HG02943 (cell line): ENCODE results near the gene CTNNA2.

Experiments used
- ATAC-seq: cut with Tn5 transposase; IDR thresholded peaks from one replicate; pipeline ENCODE4 v1.9.1; 2021; ENCODE audit warnings: mild to moderate bottlenecking, low read depth, moderate library complexity; ENCODE audit not compliant: unreplicated experiment

The CTNNA2 gene

DNA sequence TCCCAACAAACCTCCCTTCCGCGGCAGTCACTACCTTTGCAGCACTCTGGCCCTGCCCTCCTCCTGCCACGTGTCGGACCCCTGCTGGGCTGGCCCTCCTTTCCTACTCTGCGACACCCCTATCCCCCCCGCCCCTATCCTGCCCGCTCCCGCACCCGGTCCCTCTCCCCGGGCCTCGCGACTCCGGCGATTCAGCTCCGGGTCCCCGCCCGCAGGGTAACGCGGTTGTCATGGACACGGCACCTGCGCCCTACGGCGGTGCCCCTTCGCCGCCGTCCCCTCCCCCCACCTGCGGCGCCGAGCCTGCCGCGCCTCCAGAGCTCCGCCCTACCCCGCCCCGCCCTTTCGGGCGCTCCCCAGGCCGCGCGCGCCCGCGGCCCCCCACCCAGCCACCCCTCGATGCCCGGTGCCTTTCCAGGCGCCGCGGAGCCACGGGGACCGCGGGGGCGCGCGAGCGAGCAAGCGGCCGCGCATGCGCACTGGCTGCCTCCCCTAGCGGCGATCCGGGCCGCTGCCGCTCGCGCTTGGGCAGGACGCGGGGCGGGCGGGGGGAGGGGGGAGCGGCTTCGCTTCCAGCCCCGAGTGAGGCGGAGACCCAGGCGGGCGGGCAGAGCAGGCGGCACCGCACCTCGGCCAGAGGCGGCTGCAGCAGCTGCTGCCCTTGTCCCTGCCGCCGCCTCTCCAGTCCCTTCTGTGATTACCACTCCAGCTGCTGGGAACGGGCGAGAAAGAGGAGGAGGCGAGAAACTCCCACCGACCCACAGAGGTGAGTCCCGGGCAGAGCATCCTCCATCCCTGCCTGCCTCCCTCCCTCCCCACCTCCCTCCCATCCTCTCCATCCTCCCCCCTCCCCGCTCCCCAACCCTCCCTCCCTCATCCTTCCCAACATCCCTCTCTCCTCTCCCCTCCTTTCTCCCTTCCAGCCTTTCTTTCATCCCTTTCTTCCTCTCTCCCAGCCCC, at the start of gene CTNNA2:
Gene CTNNA2, plus strand, starts transcription at position 610 of the 960 bp plus-strand sequence.
- ATAC-seq: no peak

DNA sequence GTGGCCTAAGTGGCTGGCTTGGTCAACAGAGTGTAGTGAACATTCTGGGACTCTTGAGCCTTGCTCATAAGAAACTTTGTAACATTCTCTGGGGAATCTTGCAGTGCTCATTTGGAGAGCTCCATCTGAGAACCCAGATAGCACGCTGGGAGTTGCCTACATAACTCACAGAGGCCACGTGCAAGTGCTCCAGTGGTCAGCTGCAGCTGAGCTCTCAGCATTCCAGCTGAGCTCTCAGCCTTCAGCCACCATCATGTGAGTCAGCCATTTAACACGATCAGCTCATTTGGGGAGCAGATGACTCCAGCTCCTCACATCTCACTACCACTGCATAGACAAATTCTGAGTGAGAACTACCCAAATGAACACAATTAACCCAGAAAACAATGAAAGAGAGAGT, 25.5 kb upstream of the CTNNA2 start:
- ATAC-seq: no peak

DNA sequence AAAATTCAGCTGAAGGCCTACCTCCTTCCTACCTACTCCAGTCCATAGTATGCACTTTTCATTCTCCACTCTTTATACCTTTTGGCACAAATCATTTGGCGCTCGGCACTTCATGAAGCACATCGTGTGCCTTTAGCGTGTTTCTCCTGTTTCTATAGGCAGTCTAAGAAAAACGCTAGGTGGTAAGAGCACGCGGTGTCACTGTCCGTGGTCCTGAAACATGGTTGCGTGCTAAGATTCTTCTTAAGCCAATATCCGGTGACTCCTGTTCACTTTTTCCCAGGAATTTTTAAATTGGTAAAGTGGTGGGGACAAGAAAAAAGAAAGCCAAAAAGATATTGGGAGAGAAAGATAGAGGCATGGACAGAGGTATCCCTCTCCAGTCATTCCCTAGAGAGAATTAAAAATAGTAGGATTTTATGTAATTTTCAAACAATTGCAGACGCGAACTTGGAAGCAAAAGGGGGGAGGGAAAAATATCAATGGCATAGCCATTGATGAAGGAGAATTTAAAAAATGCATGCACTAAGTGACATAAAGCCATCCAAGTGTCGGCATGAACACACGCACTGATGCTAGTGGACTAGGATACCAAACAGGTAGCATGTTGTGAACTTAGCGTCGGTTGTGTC, 1.4 kb upstream of the CTNNA2 start:
- ATAC-seq: no peak

DNA sequence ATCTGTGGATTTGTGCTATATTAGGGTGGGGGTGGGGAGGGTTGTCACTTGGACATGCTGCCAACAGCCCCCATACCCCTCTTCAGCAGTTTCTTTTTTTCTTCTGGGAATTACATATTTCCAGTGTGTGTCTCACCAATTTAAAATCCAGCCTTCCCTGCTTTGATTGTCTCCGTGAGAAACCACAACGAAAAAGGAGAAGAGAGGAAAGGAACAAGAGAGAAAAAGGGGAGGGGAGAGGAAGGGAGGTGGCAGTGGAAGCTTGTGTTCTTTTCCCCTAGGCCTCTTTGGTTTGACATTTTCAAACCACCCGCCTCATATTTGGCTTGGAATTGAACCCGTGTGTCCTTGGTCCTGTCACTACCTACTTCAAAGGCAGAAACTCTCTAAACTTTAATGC, 860 bp downstream of the CTNNA2 start:
- ATAC-seq: no peak

DNA sequence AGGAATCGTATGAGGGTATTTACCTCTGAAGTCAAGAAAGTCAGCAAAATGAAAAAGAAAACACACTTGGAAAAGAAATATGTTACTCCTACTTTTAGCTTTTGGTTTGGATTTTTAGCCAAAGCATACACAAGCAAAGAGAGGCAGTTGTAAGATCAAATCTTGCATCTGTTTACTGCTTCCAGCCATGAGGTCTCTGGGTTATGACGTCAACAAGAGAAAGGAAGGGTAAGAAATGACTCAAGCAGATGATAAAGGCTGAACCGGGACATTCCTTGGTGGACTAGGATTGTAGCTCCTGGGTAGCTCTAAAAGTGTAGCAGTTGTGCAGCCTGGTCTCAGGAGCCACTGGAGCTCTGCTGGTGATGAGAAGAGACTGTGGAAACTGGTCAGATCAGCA, 16.8 kb downstream of the CTNNA2 start:
- ATAC-seq: no peak

DNA sequence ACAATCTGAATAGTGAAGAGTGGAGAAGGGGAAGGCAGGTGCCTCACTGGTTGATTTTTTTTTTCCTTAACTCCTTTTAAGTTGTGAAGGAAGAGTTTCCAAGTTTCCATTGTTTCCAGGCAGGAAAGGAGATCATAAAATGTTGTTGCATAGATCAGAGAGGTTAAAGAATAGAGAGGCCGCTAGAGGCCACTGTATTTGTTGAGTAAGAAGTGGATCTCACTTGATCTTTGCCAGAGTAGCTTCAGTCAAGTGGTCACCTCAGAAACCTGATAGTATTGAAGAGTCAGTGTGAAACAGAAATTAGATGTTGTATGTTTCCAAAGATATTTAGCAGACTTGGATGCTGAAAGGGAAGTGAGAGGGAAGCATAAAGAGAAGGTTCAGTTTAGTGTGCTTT, 17.6 kb downstream of the CTNNA2 start:
- ATAC-seq: no peak

DNA sequence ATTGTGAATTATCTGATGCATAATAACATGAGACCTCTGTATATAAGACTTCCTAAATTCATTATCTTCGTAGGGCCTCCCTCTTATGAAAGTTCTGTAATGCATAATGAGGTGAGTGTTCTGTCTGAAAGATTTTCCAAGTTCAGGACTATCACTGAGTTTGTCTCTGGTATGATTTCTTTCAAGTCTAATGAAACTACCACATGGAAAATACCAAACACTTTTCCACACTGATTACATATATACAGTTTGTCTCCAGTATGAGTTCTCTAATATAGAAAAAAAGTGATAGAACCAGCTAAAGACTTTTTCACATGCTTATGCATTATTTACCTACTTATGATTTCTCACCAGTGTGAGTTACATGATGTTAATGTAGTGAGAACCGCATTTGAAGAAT, 34.7 kb downstream of the CTNNA2 start:
- no peak for ATAC-seq

DNA sequence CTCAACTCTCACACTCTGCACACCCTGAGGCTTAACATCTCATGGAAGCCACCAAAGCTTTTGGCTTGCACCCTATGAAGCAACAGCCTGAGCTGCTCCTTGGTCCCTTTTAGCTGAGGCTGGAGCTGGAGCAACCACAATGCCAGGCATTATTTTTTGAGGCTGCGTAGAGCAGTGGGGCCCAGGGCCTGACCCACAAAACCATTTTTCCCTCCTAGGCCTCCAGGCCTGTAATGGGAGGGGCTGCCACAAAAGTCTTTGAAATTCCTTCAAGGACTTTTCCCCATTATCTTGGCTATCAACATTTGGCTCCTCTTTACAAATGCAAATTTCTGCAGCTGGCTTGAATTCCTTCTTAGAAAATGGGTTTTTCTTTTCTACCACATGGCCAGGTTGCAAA, 39.8 kb downstream of the CTNNA2 start:
- ATAC-seq: no peak

DNA sequence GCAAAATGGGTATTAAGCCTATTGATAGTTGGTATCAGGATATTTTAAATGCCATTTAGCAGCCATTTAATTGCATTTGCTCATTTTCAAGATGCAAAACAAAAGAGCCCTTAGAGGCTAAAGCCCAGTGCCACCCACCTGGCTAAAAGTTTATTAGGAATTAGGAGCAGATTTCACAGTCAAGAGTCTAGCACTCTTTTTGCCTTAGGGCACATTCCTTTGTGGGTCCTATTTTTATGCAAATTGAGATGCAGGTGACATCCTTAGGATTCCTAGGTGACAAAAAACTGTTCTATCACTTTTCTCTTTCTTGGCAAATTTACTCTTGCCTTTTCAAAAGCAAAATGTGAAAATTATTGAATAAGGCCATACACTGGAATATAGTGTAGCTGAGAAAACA, 42.0 kb downstream of the CTNNA2 start:
- ATAC-seq: no peak

DNA sequence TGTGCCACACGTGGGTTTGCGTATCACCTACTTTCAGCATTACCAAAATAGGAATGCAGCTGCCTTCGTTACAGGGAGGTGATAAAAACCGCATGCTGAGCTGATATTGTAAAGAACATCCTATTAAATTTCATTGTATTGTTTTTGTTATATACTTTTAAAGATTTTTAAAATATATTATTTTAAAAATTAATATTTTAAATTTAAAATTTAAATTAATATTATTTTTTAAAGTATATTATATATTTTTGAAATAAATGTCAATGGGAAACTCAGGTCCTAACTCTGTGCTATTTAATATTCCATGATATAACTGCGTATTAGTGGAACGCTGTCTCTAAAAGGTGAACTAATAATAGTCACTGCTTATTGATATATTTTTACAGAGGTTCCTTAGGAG, 51.2 kb downstream of the CTNNA2 start:
- no peak for ATAC-seq

DNA sequence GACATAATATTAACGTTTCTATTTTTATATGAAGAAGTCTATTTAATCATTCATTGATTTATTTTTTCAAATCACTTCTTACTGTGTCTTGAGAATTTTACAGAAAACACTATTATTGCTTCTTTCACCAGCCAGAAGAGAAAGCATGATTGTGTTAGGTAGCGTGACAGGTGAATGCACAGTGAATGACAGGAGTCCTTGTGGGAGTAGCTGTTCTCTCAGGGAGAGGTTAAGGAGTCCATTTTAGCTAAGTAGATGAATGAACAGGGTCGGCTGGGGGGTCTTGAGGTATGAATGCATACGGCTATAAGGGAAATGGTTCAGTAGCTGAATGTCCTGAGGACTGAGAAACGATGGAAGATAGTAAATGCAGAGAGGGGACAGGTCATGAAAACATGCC, 56.2 kb downstream of the CTNNA2 start:
- ATAC-seq: no peak

DNA sequence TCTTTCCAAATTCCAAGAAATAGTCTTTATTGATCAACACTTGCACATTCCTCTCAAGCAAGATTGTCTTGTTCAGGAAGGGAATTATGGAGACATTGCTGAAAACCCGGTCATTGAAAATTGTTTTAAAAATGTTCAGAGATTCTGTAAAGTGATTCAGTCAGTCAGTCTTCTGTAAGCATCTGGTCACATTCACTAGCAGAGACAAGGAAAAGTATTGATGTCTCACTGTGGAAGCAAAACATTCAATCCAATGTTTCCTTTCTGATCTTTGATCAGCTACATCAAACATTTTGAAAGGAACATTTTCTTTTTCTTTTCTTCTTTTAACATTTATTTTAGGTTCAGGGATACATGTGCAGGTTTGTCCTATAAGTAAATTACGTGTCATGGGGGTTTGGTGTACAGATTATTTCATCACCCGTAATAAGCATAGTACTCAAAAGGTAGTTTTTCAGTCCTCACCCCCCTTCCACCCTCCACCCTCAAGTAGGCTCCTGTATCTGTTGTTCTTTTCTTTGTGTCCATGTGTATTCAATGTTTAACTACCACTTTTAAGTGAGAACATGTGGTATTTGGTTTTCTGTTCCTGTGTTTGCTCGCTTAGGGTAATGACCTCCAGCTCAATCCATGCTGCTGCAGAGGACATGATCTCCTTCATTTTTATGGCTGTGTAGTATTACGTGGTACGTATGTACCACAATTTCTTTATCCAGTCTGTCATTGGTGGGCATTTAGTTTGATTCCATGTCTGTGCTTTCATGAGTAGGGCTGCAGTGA, 61.2 kb downstream of the CTNNA2 start:
- ATAC-seq: no peak

DNA sequence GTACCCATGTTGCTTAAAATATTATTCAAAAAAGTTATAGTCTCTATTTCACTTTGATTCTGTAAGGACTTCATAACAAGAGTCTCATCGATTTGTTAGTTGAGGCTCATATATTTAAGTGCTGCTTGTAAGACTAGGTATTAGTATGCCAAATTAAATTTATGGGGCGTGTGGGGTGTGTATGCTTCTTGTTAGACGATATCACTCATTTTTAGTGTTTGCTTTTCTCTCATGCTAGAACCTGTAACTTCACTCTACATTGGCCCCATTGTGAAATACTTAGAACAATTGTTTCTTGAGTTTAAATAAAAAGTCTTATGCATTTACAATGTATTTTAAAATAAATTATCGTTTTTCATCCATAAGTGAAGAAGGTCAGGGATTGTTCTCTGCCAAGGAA, 63.6 kb downstream of the CTNNA2 start:
- ATAC-seq: no peak

DNA sequence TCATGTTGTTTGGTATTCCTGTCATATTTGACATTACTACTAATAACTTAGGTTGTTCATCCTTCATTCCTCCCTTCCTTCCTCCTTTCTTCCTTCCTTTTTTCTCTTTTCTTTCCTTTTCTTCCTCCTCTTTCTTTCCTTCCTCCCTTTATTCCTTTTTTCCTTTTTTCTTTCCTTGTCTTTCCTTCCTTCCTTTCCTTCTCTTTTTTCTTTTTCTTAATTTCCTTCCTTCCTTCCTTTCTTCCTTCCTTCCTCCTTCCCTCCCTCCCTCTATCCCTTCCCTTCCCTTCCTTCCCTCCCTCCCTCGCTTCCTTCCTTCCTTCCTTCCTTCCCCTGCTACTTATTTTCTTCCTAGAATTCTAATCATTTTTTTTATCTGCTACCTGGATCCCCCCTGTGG, 66.1 kb downstream of the CTNNA2 start:
- ATAC-seq: no peak

DNA sequence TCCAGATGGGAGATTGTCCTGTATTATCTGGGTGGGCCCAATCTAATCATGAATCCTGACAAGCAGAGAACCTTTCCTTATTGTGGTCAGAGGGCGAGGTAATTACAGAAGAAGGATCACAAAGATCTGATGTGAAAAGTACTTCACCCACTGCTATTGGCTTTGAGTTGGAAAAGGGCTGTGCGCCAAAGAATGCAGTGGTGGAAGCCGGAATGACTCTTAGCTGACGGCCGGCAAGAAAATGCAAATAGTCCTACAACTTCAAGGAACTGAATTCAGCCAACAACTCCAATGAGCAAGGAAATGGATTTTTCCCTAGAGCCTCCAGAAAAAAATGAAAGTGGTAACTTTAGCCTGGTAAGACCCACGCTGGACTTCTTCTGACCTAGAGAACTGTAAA, 67.3 kb downstream of the CTNNA2 start:
- ATAC-seq: no peak

DNA sequence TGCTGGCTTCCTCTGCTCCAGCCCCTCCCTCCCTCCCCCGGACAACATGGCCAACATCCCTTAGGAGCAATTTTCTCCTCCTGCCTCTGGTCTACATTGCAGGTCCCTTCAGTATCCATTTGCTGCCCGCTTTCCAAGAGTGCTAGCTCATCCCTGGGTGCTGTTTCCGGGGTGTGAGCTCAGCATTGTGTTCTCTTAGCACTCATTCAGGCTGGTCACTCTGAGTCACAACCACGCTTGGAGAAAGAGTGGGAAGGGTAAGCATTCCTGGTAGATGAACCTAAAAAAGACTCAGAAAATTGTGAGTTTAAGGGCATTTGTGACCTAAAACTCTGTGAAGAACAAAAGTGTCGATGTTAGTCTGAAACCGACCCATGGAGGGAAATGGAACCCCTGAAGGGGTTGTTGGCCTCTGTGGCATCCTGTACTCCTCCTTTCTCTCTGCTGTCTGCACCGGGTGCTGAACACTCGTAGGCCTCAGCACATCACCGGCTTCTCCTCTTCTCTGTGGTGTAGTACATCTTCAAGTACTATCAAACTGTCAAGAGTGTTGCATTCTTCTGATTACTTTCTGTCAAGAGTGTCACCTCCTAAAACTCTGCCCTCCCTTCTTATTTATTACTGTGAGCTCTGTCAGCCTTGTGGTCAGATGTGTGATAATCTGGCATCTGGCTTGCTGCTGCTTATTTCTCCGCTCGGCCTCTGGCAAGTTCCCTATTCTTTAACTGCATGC, 73.0 kb downstream of the CTNNA2 start:
- no peak for ATAC-seq

DNA sequence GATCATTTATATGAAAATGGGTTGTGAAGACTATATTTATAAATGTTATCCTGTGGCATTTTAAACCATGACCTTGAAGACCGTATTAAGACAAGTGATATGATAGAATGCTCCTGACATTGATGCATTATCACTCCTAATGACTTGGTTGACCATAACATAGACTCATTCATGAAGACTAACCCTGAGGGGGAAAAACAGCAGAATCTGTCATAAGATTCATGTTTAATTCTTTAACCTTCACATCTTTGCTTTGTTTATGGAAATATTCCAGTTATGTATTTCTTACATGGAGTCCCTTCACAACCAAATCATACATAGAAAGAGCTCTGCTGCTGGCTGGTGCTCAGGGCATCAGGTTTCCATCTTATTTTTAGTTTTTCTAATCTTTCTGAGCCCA, 78.4 kb downstream of the CTNNA2 start:
- ATAC-seq: no peak

DNA sequence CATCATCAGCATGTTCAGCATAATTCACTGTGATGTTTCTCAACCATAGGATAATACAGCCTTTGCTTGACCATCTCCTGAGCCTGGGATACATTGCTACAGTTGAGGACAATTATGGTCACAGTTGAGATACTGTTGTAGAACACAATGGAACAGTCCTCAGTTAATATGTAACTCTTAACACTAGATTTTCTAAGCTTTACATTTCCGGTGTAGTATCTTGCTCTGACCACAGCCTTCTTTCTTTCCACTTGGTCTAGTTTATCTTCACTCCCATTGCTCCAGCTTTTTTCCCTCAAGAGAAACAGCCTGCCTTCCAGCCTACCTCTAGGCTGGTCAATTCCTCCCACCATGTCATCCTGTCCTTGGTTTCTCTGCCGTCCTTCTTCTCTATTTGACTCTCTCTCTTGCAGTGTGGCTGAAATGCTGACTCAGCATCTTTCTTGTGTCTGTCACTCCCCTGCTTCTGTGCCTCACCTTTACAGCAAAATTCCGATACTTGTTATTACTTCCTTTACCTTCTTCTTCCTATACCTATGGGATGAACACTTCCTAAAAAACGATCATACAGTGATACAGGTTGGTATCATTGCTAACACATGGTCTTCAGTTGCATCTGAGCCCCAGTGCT, 80.5 kb downstream of the CTNNA2 start:
- ATAC-seq: no peak

DNA sequence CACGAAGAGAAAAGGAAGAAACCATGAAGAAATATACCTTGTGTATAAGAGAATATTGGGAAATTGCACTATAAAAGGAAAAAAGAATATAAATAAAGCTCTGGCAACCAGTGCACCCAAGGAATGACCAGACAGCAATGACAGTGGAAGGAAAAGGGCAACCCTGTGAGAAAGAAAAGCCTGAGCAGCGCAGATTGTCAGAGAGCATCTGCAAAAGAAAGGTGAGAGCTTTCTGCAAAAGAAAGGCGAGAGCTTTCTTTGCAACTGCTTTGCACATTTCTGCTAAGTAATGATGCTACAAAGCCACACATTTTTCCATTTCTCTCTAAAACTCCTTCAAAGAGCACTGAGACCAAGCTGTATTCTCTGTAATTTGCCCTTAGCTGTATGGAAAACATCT, 83.6 kb downstream of the CTNNA2 start:
- no peak for ATAC-seq

DNA sequence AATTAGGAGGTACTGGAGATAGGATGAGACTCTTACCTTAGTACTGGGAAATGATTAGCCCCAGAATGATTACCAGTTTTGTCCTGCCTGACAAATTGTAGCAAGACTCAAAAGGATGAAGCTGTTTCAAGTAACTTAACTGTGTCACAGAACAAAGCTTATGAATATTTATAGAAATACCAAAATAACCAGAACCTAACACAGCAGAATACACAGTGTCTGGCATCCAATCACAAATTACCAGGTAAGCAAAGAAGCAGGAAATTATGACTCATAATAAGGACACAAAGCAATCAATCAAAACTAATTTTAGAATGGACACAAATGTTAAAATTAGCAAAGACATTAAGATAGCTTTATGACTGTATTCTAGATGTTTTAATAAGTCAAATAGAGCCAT, 91.9 kb downstream of the CTNNA2 start:
- no peak for ATAC-seq
